Gastroesophageal sphincter (tissue), 2 donors: ENCODE measurements around the gene USP11.

ENCODE experiments used
- EP300 ChIP-seq: sonication (generic); formaldehyde crosslinking; IDR thresholded peaks from one replicate; pipeline ENCODE4 v1.6.1; 2017; ENCODE audit warnings: antibody characterized with exemption, mild to moderate bottlenecking
- POLR2AphosphoS5 ChIP-seq: sonication (generic); formaldehyde crosslinking; IDR thresholded peaks from one replicate; pipeline ENCODE4 v1.6.1; 2017; ENCODE audit warnings: antibody characterized with exemption

DNA sequence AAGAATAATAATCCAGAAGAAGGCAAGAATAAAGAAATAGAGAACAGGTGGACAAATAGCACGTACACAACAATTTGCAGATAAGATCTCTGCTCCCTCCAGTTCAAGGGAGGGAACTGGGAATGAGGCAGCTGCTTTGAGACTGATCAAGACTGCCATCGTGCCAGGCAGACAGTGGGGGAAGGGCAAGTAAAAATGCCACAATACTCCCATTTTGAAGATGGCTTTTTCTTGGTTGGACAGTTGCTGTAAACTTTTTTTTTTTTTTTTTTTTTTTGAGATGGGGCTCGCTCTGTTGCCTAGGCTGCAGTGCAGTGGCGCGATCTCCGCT, 17.2 kb downstream of the USP11 start:
- no peak for TF ChIP-seq POLR2AphosphoS5
- TF ChIP-seq EP300: no peak
